ENCODE measurements around the gene SLC38A1.
"Not testable (repeated sequence)": the region's sequence is repeated elsewhere in the genome, so short reads cannot be mapped to it uniquely, and the experiment has no call there.

SLC38A1 gene

GRCh38 chr12:46167412-46167811 lies 101.4 kb downstream of the SLC38A1 start:
- TF ChIP-seq, protein P1, sequence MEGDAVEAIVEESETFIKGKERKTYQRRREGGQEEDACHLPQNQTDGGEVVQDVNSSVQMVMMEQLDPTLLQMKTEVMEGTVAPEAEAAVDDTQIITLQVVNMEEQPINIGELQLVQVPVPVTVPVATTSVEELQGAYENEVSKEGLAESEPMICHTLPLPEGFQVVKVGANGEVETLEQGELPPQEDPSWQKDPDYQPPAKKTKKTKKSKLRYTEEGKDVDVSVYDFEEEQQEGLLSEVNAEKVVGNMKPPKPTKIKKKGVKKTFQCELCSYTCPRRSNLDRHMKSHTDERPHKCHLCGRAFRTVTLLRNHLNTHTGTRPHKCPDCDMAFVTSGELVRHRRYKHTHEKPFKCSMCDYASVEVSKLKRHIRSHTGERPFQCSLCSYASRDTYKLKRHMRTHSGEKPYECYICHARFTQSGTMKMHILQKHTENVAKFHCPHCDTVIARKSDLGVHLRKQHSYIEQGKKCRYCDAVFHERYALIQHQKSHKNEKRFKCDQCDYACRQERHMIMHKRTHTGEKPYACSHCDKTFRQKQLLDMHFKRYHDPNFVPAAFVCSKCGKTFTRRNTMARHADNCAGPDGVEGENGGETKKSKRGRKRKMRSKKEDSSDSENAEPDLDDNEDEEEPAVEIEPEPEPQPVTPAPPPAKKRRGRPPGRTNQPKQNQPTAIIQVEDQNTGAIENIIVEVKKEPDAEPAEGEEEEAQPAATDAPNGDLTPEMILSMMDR (IDR thresholded peaks at IDR 0.05; ENCODE audit: low read depth, low read length, missing control alignments) = no peak
- DNase-seq (ENCODE audit: low read depth) = no peak
- H3K4me3 ChIP-seq (ENCODE audit: low read depth, low read length) = no peak overlapping the region

DNA sequence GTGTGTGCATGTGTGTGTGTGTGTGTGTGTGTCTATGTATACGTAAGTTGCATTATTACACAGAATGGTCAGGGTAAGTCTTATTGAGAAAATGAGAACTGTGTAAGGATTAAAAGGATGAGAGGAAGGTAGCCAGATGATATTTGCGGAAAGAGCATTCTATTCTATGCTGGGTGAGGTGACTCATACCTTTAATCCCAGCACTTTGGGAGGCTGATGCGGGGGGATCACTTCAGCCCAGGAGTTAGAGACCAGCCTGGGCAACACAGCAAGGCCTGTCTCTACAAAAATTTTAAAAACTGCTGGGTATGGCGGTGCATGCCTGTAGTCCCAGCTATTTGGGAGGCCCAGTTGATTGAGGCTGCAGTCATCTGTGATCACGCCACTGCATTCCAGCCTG lies 103.7 kb downstream of the SLC38A1 start:
- no peak for DNase-seq (ENCODE audit: low read depth)
- no peak overlapping the region for H3K4me3 ChIP-seq (ENCODE audit: low read depth, low read length)
- TF ChIP-seq, protein P1 (IDR thresholded peaks at IDR 0.05; ENCODE audit: low read depth, low read length, missing control alignments) = no peak

GRCh38 chr12:46164186-46164761 lies 104.6 kb downstream of the SLC38A1 start:
- DNase-seq (ENCODE audit: low read depth) = no peak
- no peak overlapping the region for H3K4me3 ChIP-seq (ENCODE audit: low read depth, low read length)
- TF ChIP-seq, protein P1 (IDR thresholded peaks at IDR 0.05; ENCODE audit: low read depth, low read length, missing control alignments) = no peak

DNA sequence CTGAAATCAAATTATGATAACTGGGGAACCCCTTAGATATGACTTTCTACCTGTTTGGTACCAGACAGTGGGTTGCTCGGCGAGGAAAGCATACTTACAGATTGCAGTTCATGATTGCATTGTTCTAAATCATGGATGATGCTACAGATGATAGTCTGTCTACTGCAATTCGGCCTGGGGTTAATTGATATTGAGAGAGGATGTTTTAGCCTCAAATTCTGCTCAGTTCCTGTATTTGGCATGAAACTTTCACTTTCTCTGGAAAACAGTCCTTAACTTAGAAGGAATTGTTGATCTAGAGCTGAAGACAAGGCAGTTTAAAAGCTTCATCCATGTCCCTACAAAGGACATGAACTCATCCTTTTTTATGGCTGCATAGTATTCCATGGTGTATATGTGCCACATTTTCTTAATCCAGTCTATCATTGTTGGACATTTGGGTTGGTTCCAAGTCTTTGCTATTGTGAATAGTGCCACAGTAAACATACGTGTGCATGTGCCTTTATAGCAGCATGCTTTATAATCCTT lies 106.2 kb downstream of the SLC38A1 start:
- H3K4me3 ChIP-seq (ENCODE audit: low read depth, low read length); DNase-seq (ENCODE audit: low read depth): not testable (repeated sequence)

- TF ChIP-seq, protein P1 (IDR thresholded peaks at IDR 0.05; ENCODE audit: low read depth, low read length, missing control alignments) = no peak
- H3K4me3 ChIP-seq (ENCODE audit: low read depth, low read length) = no peak overlapping the region
These were observed 107.7 kb downstream of the SLC38A1 start for GRCh38 chr12:46160981-46161690.

GRCh38 chr12:46160101-46160980 lies 108.5 kb downstream of the SLC38A1 start:
- no peak overlapping the region for H3K4me3 ChIP-seq (ENCODE audit: low read depth, low read length)

More at GRCh38 chr12:46160981-46161690, 107.7 kb downstream of the SLC38A1 start:
- DNase-seq (ENCODE audit: low read depth) = no peak

More at GRCh38 chr12:46160101-46160980, 108.5 kb downstream of the SLC38A1 start:
- DNase-seq (ENCODE audit: low read depth) = no peak
- TF ChIP-seq, protein P1 (IDR thresholded peaks at IDR 0.05; ENCODE audit: low read depth, low read length, missing control alignments) = no peak

All from GM12864 (cell line).